Body of pancreas (tissue), 4 donors: ENCODE data around the gene LNPEP. TPM values are rescaled to one million over a fixed set of nuclear protein-coding genes. Genes with fewer than 3 reads are reported as not detected.

Experiments used
- ATAC-seq: fragments of 150-250 bp; one replicate; pipeline ENCODE4 v1.9.1; 2016
- DNase-seq, 4 donors: peaks; one replicate each; pipeline ENCODE4 v3.0.0-alpha.2; 2019
- H3K27ac ChIP-seq, 4 donors: fragments of 200-600 bp; sonication (generic); 1 replicate in 3 of 4; 2 replicates in 1 of 4; pipeline versions ENCODE4 v1.5.1 to v1.6.1; 2016 to 2019; ENCODE audit warnings: mild to moderate bottlenecking in 1 of 4, mixed read lengths in 1 of 4, moderate library complexity in 1 of 4
- H3K27me3 ChIP-seq, 2 donors: fragments of 200-600 bp; sonication (generic); one replicate each; pipeline ENCODE4 v1.6.0; 2016; ENCODE audit warnings: mild to moderate bottlenecking in 1 of 2
- H3K36me3 ChIP-seq, 2 donors: fragments of 200-600 bp; sonication (generic); replicated peaks in 1 of 2; 2 replicates each; pipeline ENCODE4 v1.5.1; 2016; ENCODE audit warnings: low read depth in 2 of 2; ENCODE audit not compliant: insufficient read depth in 1 of 2
- H3K4me1 ChIP-seq: fragments of 200-600 bp; sonication (generic); one replicate; pipeline ENCODE4 v1.6.0; 2016
- H3K4me3 ChIP-seq, 2 donors: fragments of 200-600 bp; sonication (generic); 1 replicate in 1 of 2; 2 replicates in 1 of 2; pipeline ENCODE4 v1.5.1; 2016 to 2019
- H3K9me3 ChIP-seq, 3 donors: fragments of 200-600 bp; sonication (generic); 1 replicate in 2 of 3; 2 replicates in 1 of 3; pipeline ENCODE4 v1.5.1; 2016
- CTCF ChIP-seq, 7 experiments: fragments of 450-650 bp in 4 of 7; fragments of 200-600 bp in 3 of 7; sonication (generic) in 3 of 7; IDR thresholded peaks; one replicate each; pipeline ENCODE4 v1.5.1; 2016 to 2019; ENCODE audit warnings: antibody characterized with exemption in 7 of 7
- POLR2A ChIP-seq, 3 donors: fragments of 450-650 bp; IDR thresholded peaks; one replicate each; pipeline ENCODE4 v1.6.1; 2016; ENCODE audit warnings: antibody characterized with exemption in 3 of 3, mild to moderate bottlenecking in 2 of 3
- WGBS, 2 donors: methylation state at CpG; one replicate each; pipeline ENCODE4 v1.1.5; 2017; 5-methylcytosine and 5-hydroxymethylcytosine counted together
- intact Hi-C: fragments of 100-400 bp; cut with DNase I; formaldehyde crosslinking; loops from one replicate; pipeline ENCODE4 v1.15.1; 2023
- total RNA-seq, 2 donors: library from RNA; depleted of rRNA; stranded (reverse); fragments of >200 nt; gene quantifications; one replicate each; pipeline ENCODE4 v1.1.0, GENCODE V29; 2016

The LNPEP gene
- total RNA-seq, 2 donors from 2014 or later, result 16.8 to 22.1 TPM

- no peak for TF ChIP-seq CTCF (IDR thresholded peaks at IDR 0.05)
- TF ChIP-seq POLR2A (IDR thresholded peaks at IDR 0.05), result no peak
- DNase-seq (no peak), ATAC-seq (no peak)
- WGBS, 2 donors, result 81 to 82% methylated on average over 1 of the region's 1 CpG
- intact Hi-C loops, result no loop called here
- peaks cover 8 to 13% of the 10 kb centered on the region in 2 donors for H3K36me3 ChIP-seq
- no peaks in the 10 kb centered on the region for H3K9me3 ChIP-seq
- no peak overlapping the region for H3K4me3 ChIP-seq
- H3K27ac ChIP-seq, result no peak overlapping the region
- H3K27me3 ChIP-seq, result no peaks in the 10 kb centered on the region
- H3K4me1 ChIP-seq, result no peaks in the 10 kb centered on the region
Observed at GRCh38 chr5:97022898-97023297, 87.0 kb downstream of the LNPEP start.

- Histone ChIP-seq H3K4me1 (no peaks in the 10 kb centered on the region), H3K4me3 (no peak overlapping the region), H3K9me3 (no peaks in the 10 kb centered on the region), H3K36me3 (peaks cover 16 to 19% of the 10 kb centered on the region in 2 donors), H3K27me3 (no peaks in the 10 kb centered on the region), H3K27ac (no peak overlapping the region)
- no peak for TF ChIP-seq CTCF (IDR thresholded peaks at IDR 0.05)
- TF ChIP-seq POLR2A (IDR thresholded peaks at IDR 0.05), result no peak
- no peak for ATAC-seq
- intact Hi-C loops, result no loop called here
- WGBS, 2 donors, result 90 to 96% methylated on average over 6 of the region's 6 CpGs
- no peak for DNase-seq
Observed at GRCh38 chr5:97026721-97027120, 90.8 kb downstream of the LNPEP start.

DNA sequence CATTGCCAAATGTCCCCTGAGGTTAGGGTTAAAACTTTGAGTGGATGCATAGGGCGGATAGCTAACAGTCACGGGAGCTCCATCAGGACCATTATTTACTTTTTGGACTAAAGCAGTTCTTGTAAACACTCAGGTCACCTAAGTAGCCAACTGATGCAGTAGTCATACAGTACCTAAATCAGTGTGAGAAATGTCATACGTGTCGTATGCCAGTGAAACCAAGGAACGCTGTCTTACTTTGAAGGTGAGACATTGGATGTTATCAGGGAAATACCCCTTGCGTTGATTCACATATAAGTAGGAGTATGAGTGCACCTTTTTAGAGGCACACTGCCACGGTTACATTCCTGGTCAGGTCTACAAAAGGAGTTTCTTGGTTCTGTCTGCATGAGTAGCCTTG lies 101.9 kb downstream of the LNPEP start:
- no peaks in the 10 kb centered on the region for H3K27me3 ChIP-seq
- ATAC-seq, result no peak
- WGBS, 2 donors, result 75 to 76% methylated on average over 7 of the region's 7 CpGs
- no peak for DNase-seq
- H3K27ac ChIP-seq, result no peak overlapping the region
- no peaks in the 10 kb centered on the region for H3K9me3 ChIP-seq
- no peak for TF ChIP-seq CTCF (IDR thresholded peaks at IDR 0.05)
- TF ChIP-seq POLR2A (IDR thresholded peaks at IDR 0.05), result no peak
- H3K36me3 ChIP-seq, result no peaks in the 10 kb centered on the region
- intact Hi-C loops, result no loop called here
- no peak overlapping the region for H3K4me3 ChIP-seq
- H3K4me1 ChIP-seq, result no peaks in the 10 kb centered on the region

DNA sequence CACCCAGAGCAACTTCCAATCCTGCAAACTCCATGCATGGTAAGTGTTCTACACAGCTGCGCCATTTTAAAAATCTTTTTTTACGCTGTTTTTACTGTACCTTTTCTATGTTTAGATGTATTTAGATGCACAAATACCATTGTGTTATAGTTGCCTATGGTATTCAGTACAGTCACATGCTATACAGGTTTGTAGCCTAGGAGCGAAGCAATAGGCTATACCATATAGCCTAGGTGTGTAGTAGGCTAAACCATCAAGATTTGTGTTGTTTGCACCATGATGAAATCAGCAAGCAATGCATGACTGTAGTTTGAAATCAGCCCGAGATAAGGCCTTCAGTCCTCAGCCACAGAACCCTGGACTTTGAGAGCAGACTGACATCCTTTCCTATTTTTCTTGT lies 105.4 kb downstream of the LNPEP start:
- 94 to 100% methylated on average over 4 of the region's 4 CpGs for WGBS, 2 donors
- intact Hi-C loops, result no loop called here
- Histone ChIP-seq H3K36me3 (no peaks in the 10 kb centered on the region), H3K4me3 (no peak overlapping the region), H3K27ac (no peak overlapping the region), H3K4me1 (no peaks in the 10 kb centered on the region), H3K9me3 (no peaks in the 10 kb centered on the region), H3K27me3 (no peaks in the 10 kb centered on the region)
- DNase-seq (no peak), ATAC-seq (no peak)
- TF ChIP-seq POLR2A (IDR thresholded peaks at IDR 0.05), result no peak
- TF ChIP-seq CTCF (IDR thresholded peaks at IDR 0.05), result no peak

GRCh38 chr5:97042996-97043395 lies 107.1 kb downstream of the LNPEP start:
- DNase-seq, result no peak
- intact Hi-C loops, result no loop called here
- TF ChIP-seq CTCF (IDR thresholded peaks at IDR 0.05) (no peak), POLR2A (IDR thresholded peaks at IDR 0.05) (no peak)

More at GRCh38 chr5:97042996-97043395, 107.1 kb downstream of the LNPEP start:
- no peaks in the 10 kb centered on the region for H3K36me3 ChIP-seq
- no peaks in the 10 kb centered on the region for H3K4me1 ChIP-seq
- 76 to 84% methylated on average over 7 of the region's 7 CpGs for WGBS, 2 donors
- H3K9me3 ChIP-seq, result no peaks in the 10 kb centered on the region
- no peak overlapping the region for H3K27ac ChIP-seq
- H3K4me3 ChIP-seq, result no peak overlapping the region
- ATAC-seq, result no peak
- H3K27me3 ChIP-seq, result no peaks in the 10 kb centered on the region
